Fibroblast of mammary gland (primary cell): ENCODE measurements around the gene ACSS2.

Experiments
- DNase-seq: peaks from one replicate; pipeline ENCODE4 v3.0.0-alpha.2; 2010; ENCODE audit warnings: low read depth
- H3K4me3 ChIP-seq: 2 replicates; pipeline ENCODE4 v1.5.1; 2011; ENCODE audit warnings: low read depth, mild to moderate bottlenecking, low read length, moderate library complexity; ENCODE audit not compliant: control insufficient read depth
- TF ChIP-seq, protein P1 (sequence below): conservative IDR thresholded peaks from 2 replicates; pipeline ENCODE4 v1.5.1; 2011; ENCODE audit warnings: low read depth, low read length, inconsistent platforms; ENCODE audit not compliant: control insufficient read depth, insufficient read depth

ACSS2 gene

DNA sequence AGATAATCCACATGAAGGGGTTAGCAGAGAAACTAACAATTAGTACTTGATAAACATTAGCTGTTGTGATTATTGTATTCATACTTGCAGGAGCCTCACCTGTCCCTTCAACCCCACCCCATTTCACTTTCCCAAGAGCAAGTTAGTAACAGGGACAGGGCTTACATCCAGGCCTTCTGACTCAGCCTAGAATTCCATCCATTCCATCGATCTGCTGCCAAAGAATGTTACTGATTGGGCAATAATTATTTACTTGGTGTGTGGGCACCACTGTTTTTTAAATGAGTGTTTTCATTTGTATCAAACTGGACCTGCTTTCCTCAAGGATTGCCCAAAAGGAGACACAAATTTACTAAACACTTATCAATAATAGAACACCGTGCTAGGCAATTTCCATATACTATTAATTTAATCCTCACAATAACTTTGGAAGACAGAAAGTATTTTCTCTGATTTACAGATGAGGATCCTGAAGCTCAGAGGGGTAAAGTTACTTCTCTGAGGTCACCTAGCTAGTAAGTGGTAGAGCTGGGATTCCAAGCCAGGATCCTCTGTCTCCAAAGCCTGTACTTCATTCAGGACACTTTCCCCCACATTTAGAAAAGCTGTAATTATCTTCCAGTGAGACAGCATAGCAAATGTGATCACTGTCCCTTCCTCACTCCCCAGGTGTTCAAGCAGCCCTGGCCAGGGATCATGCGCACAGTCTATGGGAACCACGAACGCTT, 46.4 kb downstream of the ACSS2 start:
- DNase-seq = peak; percentile 81
- H3K4me3 ChIP-seq = no peak overlapping the region
- TF ChIP-seq, protein P1, sequence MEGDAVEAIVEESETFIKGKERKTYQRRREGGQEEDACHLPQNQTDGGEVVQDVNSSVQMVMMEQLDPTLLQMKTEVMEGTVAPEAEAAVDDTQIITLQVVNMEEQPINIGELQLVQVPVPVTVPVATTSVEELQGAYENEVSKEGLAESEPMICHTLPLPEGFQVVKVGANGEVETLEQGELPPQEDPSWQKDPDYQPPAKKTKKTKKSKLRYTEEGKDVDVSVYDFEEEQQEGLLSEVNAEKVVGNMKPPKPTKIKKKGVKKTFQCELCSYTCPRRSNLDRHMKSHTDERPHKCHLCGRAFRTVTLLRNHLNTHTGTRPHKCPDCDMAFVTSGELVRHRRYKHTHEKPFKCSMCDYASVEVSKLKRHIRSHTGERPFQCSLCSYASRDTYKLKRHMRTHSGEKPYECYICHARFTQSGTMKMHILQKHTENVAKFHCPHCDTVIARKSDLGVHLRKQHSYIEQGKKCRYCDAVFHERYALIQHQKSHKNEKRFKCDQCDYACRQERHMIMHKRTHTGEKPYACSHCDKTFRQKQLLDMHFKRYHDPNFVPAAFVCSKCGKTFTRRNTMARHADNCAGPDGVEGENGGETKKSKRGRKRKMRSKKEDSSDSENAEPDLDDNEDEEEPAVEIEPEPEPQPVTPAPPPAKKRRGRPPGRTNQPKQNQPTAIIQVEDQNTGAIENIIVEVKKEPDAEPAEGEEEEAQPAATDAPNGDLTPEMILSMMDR = no peak

DNA sequence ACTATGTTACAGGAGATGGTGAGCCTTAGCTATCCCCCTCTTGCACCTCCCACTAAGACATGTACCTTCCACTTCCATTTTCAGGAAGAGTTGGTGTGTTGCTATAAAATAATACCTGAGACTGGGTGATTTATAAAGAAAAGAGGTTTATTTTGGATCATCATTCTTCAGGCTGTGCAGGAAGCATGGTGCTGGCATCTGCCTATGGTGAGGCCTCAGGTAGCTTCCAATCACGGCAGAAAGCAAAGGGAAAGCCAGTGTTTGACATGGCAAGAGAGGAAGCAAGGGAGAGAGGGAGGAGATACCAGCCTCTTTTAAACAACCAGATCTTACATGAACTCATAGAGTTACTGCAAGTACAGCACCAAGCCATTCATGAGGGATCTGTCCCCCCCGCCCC, 47.0 kb downstream of the ACSS2 start:
- TF ChIP-seq, protein P1 = no peak
- DNase-seq = no peak
- H3K4me3 ChIP-seq = no peak overlapping the region

DNA sequence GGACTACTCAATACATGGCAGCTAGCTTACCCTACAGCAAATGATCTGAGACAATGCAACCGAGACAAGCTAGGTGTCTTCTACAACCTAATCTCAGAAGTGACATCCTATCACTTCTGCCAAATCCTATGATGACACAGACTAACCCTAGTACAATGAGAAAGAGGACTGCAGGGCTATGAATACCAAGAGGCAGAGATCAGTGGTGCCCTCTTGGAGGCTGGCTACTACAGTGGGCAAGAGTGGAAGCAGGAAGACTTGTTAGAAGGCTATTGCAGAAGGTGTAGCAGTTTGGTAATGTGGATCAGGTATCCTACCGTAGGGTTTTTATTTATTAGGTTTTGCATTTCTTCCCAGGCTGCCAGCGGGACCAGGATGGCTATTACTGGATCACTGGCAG, 48.9 kb downstream of the ACSS2 start:
- no peak for DNase-seq
- TF ChIP-seq, protein P1 = no peak

DNA sequence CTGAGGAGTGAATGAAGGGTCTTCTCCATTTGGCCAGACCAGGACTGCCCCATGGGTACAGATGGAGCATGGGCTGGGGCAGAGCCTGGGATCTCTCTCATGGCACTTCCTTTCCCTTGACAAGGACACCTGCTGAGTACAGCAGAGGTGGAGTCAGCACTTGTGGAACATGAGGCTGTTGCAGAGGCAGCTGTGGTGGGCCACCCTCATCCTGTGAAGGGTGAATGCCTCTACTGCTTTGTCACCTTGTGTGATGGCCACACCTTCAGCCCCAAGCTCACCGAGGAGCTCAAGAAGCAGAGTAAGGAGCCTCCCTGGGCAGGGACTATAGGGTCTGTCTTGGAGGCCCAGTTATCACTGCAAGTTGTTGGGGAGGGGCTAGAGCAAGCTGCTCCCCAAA, 49.6 kb downstream of the ACSS2 start:
- TF ChIP-seq, protein P1 = no peak
- no peak for DNase-seq
- H3K4me3 ChIP-seq = no peak overlapping the region

More for the DNA sequence above, 48.9 kb downstream of the ACSS2 start:
- no peak overlapping the region for H3K4me3 ChIP-seq

DNA sequence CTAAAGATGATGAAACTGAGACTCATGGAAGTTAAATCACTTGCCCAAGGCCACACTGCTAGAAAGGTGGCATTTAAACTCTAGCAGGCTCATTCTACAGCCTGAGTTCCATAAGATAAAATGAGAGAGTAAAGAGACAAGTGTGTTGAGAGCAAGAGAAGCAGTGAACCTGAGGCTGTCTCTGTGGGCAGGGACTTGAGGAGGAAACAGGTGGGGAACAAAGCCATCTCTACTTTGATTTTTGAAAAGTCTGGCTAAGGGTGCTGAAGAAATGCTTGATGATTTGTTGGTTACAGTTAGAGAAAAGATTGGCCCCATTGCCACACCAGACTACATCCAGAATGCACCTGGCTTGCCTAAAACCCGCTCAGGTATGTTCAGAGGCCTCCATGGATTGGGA, 50.2 kb downstream of the ACSS2 start:
- DNase-seq = no peak
- no peak overlapping the region for H3K4me3 ChIP-seq
- TF ChIP-seq, protein P1 = no peak

DNA sequence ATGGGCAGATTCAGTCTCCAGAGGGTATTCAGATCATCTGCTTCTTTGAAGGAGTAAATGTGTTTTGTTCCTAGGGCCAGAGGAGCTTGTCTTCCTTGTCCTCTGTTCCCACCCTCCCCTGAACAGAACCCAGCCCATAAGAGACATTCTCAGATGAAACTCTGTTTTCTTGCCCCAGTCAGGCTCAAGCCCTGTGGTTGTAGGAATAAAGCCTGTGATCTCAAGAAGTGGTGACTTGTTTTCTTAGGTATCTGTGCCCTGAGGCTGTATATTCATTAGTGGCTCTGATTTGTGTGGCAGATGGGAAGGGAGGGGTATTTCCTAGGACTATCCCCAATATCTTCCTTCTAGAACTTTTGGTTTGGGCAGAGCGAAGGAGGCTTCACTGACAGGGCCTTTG, 51.3 kb downstream of the ACSS2 start:
- DNase-seq = no peak
- TF ChIP-seq, protein P1 = no peak
- H3K4me3 ChIP-seq = no peak overlapping the region
